HCT116 (cell line): ENCODE results near the gene ITGB6. TPM values are rescaled to one million over a fixed set of nuclear protein-coding genes. Genes with fewer than 3 reads are reported as not detected.

Experiments used
- ATAC-seq: fragments of 200-7000 bp; cut with Tn5 transposase; 2 replicates; pipeline ENCODE4 v1.9.1; 2020; ENCODE audit warnings: mild to moderate bottlenecking, moderate library complexity
- BruUV-seq: library from RNA; stranded (reverse); fragments of 400-500 nt; replicated peaks from 2 replicates; lab custom pipeline; 2021; lab: Mats Ljungman, UMichigan
- CTCF ChIA-PET: fragments of 300-600 bp; sonication (Branson Sonifier 250); formaldehyde crosslinking; loops from one replicate; lab custom pipeline; 2021; ENCODE audit warnings: antibody characterized with exemption; lab: Charles Lee
- POLR2A ChIA-PET: fragments of 300-600, 350-600 bp; sonication (Branson Sonifier 250); formaldehyde crosslinking; loops from one replicate; lab custom pipeline; 2021; ENCODE audit warnings: antibody characterized with exemption; lab: Charles Lee
- RAD21 ChIA-PET, 2 experiments: fragments of 300-600 bp; sonication (Branson Sonifier 250); formaldehyde crosslinking; loops; one replicate each; lab custom pipeline; 2023; ENCODE audit warnings: low total read pairs in 2 of 2; ENCODE audit not compliant: uncharacterized antibody in 2 of 2, unreplicated experiment in 2 of 2, low non-redundant PET in 1 of 2; lab: Charles Lee
- DNase-seq: peaks from one replicate; pipeline ENCODE4 v3.0.0-alpha.2; 2010; ENCODE audit warnings: low read depth, low spot score
- H2AFZ ChIP-seq: fragments of 200-600 bp; shearing (Covaris generic), sonication (generic); 2 replicates; pipeline ENCODE4 v1.6.1; 2017; ENCODE audit warnings: low read depth, mixed run types, mixed read lengths, antibody characterized with exemption, low read length; ENCODE audit not compliant: poor library complexity, severe bottlenecking
- H3K27ac ChIP-seq: 2 replicates; pipeline ENCODE4 v1.5.1; 2012; ENCODE audit warnings: low read depth, low read length
- H3K27me3 ChIP-seq: fragments of 200-600 bp; sonication (generic); 2 replicates; pipeline ENCODE4 v1.6.1; 2016; ENCODE audit warnings: mixed run types, low read length, mixed read lengths; ENCODE audit not compliant: insufficient read depth
- H3K36me3 ChIP-seq, 2 experiments: fragments of 200-500 bp in 1 of 2; fragments of 200-600 bp in 1 of 2; sonication (Bioruptor generic) in 1 of 2; sonication (generic) in 1 of 2; 2 replicates each; pipeline versions ENCODE4 v1.5.1 to v1.6.1; 2014 to 2016; ENCODE audit warnings: low read length in 2 of 2, inconsistent platforms in 1 of 2, mixed read lengths in 1 of 2, mixed run types in 1 of 2; ENCODE audit not compliant: insufficient read depth in 2 of 2, control insufficient read depth in 1 of 2
- H3K4me1 ChIP-seq, 2 experiments: fragments of 200-600 bp in 1 of 2; sonication (generic) in 1 of 2; 2 replicates each; pipeline versions ENCODE4 v1.5.1 to v1.6.1; 2012 to 2017; ENCODE audit warnings: low read length in 2 of 2, inconsistent platforms in 1 of 2, mild to moderate bottlenecking in 1 of 2, mixed read lengths in 1 of 2, mixed run types in 1 of 2, moderate library complexity in 1 of 2; ENCODE audit not compliant: insufficient read depth in 2 of 2, control insufficient read depth in 1 of 2
- H3K4me2 ChIP-seq: fragments of 200-600 bp; sonication (generic); 2 replicates; pipeline ENCODE4 v1.6.1; 2017; ENCODE audit warnings: mixed run types, low read length, mixed read lengths
- H3K4me3 ChIP-seq, 2 experiments: fragments of 200-600 bp in 1 of 2; sonication (generic) in 1 of 2; replicated peaks in 1 of 2; 2 replicates each; pipeline ENCODE4 v1.5.1; 2011 to 2016; ENCODE audit warnings: low read length in 2 of 2, control low read depth in 1 of 2, low read depth in 1 of 2, mild to moderate bottlenecking in 1 of 2, mixed read lengths in 1 of 2, mixed run types in 1 of 2
- H3K79me2 ChIP-seq: fragments of 200-600 bp; sonication (generic); 2 replicates; pipeline ENCODE4 v1.6.1; 2017; ENCODE audit warnings: mild to moderate bottlenecking, mixed run types, low read length, moderate library complexity, mixed read lengths; ENCODE audit not compliant: insufficient read depth
- H3K9ac ChIP-seq: fragments of 200-600 bp; sonication (generic); 2 replicates; pipeline ENCODE4 v1.6.1; 2016; ENCODE audit warnings: low read length, mixed read lengths
- H3K9me2 ChIP-seq: fragments of 200-600 bp; sonication (generic), shearing (Covaris generic); 2 replicates; pipeline ENCODE4 v1.6.1; 2017; ENCODE audit warnings: mixed run types, mild to moderate bottlenecking, moderate library complexity; ENCODE audit not compliant: insufficient read depth
- H3K9me3 ChIP-seq, 2 experiments: fragments of 200-500 bp in 1 of 2; fragments of 200-600 bp in 1 of 2; sonication (Bioruptor generic) in 1 of 2; sonication (generic) in 1 of 2; 2 replicates each; pipeline ENCODE4 v1.6.1; 2014 to 2017; ENCODE audit warnings: low read length in 2 of 2, mixed read lengths in 2 of 2, inconsistent platforms in 1 of 2, low read depth in 1 of 2, mild to moderate bottlenecking in 1 of 2, mixed run types in 1 of 2, moderate library complexity in 1 of 2; ENCODE audit not compliant: control insufficient read depth in 1 of 2, insufficient read depth in 1 of 2
- H4K20me1 ChIP-seq: fragments of 200-600 bp; sonication (generic), shearing (Covaris generic); 2 replicates; pipeline ENCODE4 v1.6.1; 2017; ENCODE audit warnings: mixed run types, mild to moderate bottlenecking, moderate library complexity; ENCODE audit not compliant: insufficient read depth
- CBX3 ChIP-seq: IDR thresholded peaks from 2 replicates; pipeline ENCODE4 v1.6.1; 2012; ENCODE audit warnings: low read depth
- CEBPB ChIP-seq: IDR thresholded peaks from 2 replicates; pipeline ENCODE4 v1.6.1; 2012; ENCODE audit warnings: low read depth
- EGR1 ChIP-seq: IDR thresholded peaks from 2 replicates; pipeline ENCODE4 v1.6.1; 2012; ENCODE audit warnings: low read depth
- ELF1 ChIP-seq: IDR thresholded peaks from 2 replicates; pipeline ENCODE4 v1.6.1; 2012; ENCODE audit warnings: low read depth, borderline replicate concordance
- POLR2A ChIP-seq: IDR thresholded peaks from 2 replicates; pipeline ENCODE4 v1.7.0; 2011; ENCODE audit warnings: borderline replicate concordance; ENCODE audit not compliant: insufficient read depth, insufficient read length; ENCODE audit errors: extremely low read depth
- POLR2AphosphoS5 ChIP-seq: IDR thresholded peaks from 2 replicates; pipeline ENCODE4 v1.6.1; 2011; ENCODE audit warnings: mild to moderate bottlenecking, low read depth, low read length, moderate library complexity
- SIN3A ChIP-seq: IDR thresholded peaks from 2 replicates; pipeline ENCODE4 v1.6.1; 2012; ENCODE audit warnings: low read depth
- SP1 ChIP-seq: IDR thresholded peaks from 2 replicates; pipeline ENCODE4 v1.6.1; 2012; ENCODE audit warnings: low read depth
- SRF ChIP-seq: IDR thresholded peaks from 2 replicates; pipeline ENCODE4 v1.6.1; 2012; ENCODE audit warnings: low read depth
- ZNF274 ChIP-seq: fragments of 200-500 bp; sonication (Bioruptor generic); IDR thresholded peaks from 2 replicates; pipeline ENCODE4 v1.6.1; 2014; ENCODE audit warnings: mild to moderate bottlenecking, low read depth, low read length, inconsistent platforms
- intact Hi-C: fragments of 100-400 bp; cut with micrococcal nuclease; formaldehyde crosslinking; loops from 2 replicates; pipeline ENCODE4 v1.10.0; 2022
- total RNA-seq: library from RNA; stranded (reverse); gene quantifications from one replicate; pipeline ENCODE4 v1.2.1, GENCODE V29; 2021; ENCODE audit not compliant: unreplicated experiment
- TF ChIP-seq, protein P1 (sequence below): IDR thresholded peaks from 2 replicates; pipeline ENCODE4 v1.6.1; 2011; ENCODE audit warnings: mild to moderate bottlenecking, low read length, moderate library complexity; ENCODE audit not compliant: insufficient replicate concordance; ENCODE audit errors: extremely low read depth
- TF ChIP-seq, protein P2 (sequence below): IDR thresholded peaks from 2 replicates; pipeline ENCODE4 v1.6.1; 2012
- TF ChIP-seq, protein P3 (sequence below), 3 experiments: fragments of 200-600 bp in 1 of 3; sonication (generic) in 1 of 3; IDR thresholded peaks in 2 of 3; conservative IDR thresholded peaks in 1 of 3; 2 replicates each; pipeline ENCODE4 v1.5.1; 2012 to 2017; ENCODE audit warnings: low read depth in 2 of 3, low read length in 2 of 3, antibody characterized with exemption in 1 of 3, borderline replicate concordance in 1 of 3, control low read depth in 1 of 3, mild to moderate bottlenecking in 1 of 3, mixed read lengths in 1 of 3, mixed run types in 1 of 3, moderate library complexity in 1 of 3; ENCODE audit not compliant: insufficient read depth in 1 of 3

The ITGB6 gene
- total RNA-seq, 1 experiment from 2014 or later, result 0.12 TPM

DNA sequence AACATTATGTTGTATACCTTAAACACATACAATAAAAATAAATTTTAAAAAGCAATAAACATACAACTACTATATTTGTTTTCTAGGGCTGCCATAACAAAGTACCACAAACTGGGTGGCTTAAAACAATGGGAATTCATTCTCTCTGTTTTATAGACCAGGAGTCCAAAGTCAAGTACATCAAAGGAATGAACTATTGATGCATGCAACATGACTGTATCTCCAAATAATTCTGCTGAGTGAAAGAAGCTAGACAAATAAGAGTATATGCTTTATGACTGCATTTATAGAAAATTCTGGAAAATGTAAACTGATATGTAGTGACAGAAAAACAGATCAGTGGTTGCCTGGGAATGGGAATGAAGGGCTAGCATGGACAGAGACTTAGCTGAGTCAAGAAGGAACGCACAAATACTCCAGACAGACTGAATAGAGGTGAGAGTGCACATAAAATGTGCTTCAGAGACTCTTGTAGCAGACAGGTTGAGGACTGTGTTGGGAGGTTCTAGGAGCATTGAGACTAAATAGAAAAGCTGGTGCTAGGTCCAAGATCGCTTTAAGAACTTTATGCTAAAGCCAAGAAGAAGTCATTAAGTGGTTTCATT lies 126.7 kb downstream of the ITGB6 start:
- Histone ChIP-seq H3K27me3 (no peaks in the 10 kb centered on the region), H3K9ac (no peak overlapping the region), H3K9me3 (no peaks in the 10 kb centered on the region), H3K9me2 (no peaks in the 10 kb centered on the region), H4K20me1 (no peaks in the 10 kb centered on the region), H2AFZ (no peak overlapping the region), H3K27ac (no peak overlapping the region), H3K4me3 (no peak overlapping the region), H3K4me1 (no peaks in the 10 kb centered on the region), H3K4me2 (no peak overlapping the region), H3K79me2 (no peaks in the 10 kb centered on the region), H3K36me3 (no peaks in the 10 kb centered on the region)
- RAD21 ChIA-PET, result interaction anchor here in 1 of 2 experiments (0.6 kb wide), 1 partner anchor 104 kb away, joined by 4 read pairs; no protein-coding TSS in a partner anchor
- ATAC-seq (no peak), DNase-seq (no peak)
- POLR2A ChIA-PET, result no interaction called here
- intact Hi-C loops, result no loop called here
- TF ChIP-seq SIN3A (no peak), EGR1 (no peak), ZNF274 (no peak), POLR2A (no peak)
- CTCF ChIA-PET, result no interaction called here
- no TSS peak for BruUV-seq

DNA sequence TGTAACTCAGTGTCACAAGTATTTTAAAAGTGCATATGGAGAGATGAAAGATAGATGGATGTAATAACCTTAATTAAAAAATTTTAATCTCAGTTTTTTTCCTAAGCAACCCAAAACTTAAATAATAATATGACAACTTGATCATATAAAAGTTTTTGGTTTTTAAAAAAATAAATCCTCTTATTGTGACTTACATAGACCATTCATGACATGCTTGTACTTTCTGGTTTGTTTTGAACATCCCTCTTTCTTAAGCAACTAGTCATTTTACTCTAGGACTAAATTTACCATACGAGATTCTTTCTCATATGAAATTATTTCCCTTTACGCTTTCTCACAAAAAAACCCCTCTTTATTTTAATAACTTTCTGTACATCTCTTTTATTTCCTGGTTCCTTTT lies 131.2 kb downstream of the ITGB6 start:
- H4K20me1 ChIP-seq, result no peaks in the 10 kb centered on the region
- no peak overlapping the region for H2AFZ ChIP-seq
- no peak overlapping the region for H3K4me3 ChIP-seq
- intact Hi-C loops, result no loop called here
- CTCF ChIA-PET, result no interaction called here
- no TSS peak for BruUV-seq
- RAD21 ChIA-PET, result no interaction called here
- POLR2A ChIA-PET, result no interaction called here
- H3K36me3 ChIP-seq, result no peaks in the 10 kb centered on the region
- no peaks in the 10 kb centered on the region for H3K9me2 ChIP-seq
- H3K79me2 ChIP-seq, result no peaks in the 10 kb centered on the region
- no peak for DNase-seq
- H3K27ac ChIP-seq, result no peak overlapping the region
- H3K27me3 ChIP-seq, result no peaks in the 10 kb centered on the region
- H3K4me2 ChIP-seq, result no peak overlapping the region
- no peaks in the 10 kb centered on the region for H3K4me1 ChIP-seq
- ATAC-seq, result no peak
- no peaks in the 10 kb centered on the region for H3K9me3 ChIP-seq
- no peak overlapping the region for H3K9ac ChIP-seq
- TF ChIP-seq ELF1 (no peak), SP1 (no peak), CEBPB (no peak), POLR2AphosphoS5 (no peak), SRF (no peak), CBX3 (no peak)
- TF ChIP-seq, protein P1, sequence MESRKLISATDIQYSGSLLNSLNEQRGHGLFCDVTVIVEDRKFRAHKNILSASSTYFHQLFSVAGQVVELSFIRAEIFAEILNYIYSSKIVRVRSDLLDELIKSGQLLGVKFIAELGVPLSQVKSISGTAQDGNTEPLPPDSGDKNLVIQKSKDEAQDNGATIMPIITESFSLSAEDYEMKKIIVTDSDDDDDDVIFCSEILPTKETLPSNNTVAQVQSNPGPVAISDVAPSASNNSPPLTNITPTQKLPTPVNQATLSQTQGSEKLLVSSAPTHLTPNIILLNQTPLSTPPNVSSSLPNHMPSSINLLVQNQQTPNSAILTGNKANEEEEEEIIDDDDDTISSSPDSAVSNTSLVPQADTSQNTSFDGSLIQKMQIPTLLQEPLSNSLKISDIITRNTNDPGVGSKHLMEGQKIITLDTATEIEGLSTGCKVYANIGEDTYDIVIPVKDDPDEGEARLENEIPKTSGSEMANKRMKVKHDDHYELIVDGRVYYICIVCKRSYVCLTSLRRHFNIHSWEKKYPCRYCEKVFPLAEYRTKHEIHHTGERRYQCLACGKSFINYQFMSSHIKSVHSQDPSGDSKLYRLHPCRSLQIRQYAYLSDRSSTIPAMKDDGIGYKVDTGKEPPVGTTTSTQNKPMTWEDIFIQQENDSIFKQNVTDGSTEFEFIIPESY, result no peak
- TF ChIP-seq, protein P2, sequence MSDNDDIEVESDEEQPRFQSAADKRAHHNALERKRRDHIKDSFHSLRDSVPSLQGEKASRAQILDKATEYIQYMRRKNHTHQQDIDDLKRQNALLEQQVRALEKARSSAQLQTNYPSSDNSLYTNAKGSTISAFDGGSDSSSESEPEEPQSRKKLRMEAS, result no peak
- TF ChIP-seq, protein P3, sequence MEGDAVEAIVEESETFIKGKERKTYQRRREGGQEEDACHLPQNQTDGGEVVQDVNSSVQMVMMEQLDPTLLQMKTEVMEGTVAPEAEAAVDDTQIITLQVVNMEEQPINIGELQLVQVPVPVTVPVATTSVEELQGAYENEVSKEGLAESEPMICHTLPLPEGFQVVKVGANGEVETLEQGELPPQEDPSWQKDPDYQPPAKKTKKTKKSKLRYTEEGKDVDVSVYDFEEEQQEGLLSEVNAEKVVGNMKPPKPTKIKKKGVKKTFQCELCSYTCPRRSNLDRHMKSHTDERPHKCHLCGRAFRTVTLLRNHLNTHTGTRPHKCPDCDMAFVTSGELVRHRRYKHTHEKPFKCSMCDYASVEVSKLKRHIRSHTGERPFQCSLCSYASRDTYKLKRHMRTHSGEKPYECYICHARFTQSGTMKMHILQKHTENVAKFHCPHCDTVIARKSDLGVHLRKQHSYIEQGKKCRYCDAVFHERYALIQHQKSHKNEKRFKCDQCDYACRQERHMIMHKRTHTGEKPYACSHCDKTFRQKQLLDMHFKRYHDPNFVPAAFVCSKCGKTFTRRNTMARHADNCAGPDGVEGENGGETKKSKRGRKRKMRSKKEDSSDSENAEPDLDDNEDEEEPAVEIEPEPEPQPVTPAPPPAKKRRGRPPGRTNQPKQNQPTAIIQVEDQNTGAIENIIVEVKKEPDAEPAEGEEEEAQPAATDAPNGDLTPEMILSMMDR (IDR thresholded peaks at IDR 0.05 in 2 of 3, conservative IDR thresholded peaks at IDR 0.05 in 1 of 3; ENCODE audit: borderline replicate concordance in 1 of 3, insufficient read depth in 1 of 3, low read depth in 2 of 3, low read length in 2 of 3), result no peak
